ENCODE results near the gene SIRPB1.
"Not testable (repeated sequence)": the region's sequence is repeated elsewhere in the genome, so short reads cannot be mapped to it uniquely, and the experiment has no call there.

Gene SIRPB1

GRCh38 chr20:1616858-1617434, 2.9 kb downstream of the SIRPB1 start:
- Histone ChIP-seq H3K9me3 (ENCODE audit: low read length) (no peaks in the 10 kb centered on the region), H3K4me3 (ENCODE audit: low read length) (no peak overlapping the region), H2AFZ (ENCODE audit: low read depth, low read length) (no peak overlapping the region), H3K4me1 (ENCODE audit: insufficient read depth, low read length) (no peaks in the 10 kb centered on the region), H3K36me3 (ENCODE audit: insufficient read depth, low read length) (no peaks in the 10 kb centered on the region), H3K27me3 (ENCODE audit: insufficient read depth, low read length) (peaks cover 2% of the 10 kb centered on the region)

- H3K4me3 ChIP-seq (ENCODE audit: low read length); H3K4me1 ChIP-seq (ENCODE audit: insufficient read depth, low read length); H3K27me3 ChIP-seq (ENCODE audit: insufficient read depth, low read length): not testable (repeated sequence)
Measured at GRCh38 chr20:1610404-1610803, 9.4 kb downstream of the SIRPB1 start.

GRCh38 chr20:1608678-1609347, 11.0 kb downstream of the SIRPB1 start:
- not testable (repeated sequence) for H3K9me3 ChIP-seq (ENCODE audit: low read length); H3K4me3 ChIP-seq (ENCODE audit: low read length); H3K4me1 ChIP-seq (ENCODE audit: insufficient read depth, low read length); H2AFZ ChIP-seq (ENCODE audit: low read depth, low read length); H3K36me3 ChIP-seq (ENCODE audit: insufficient read depth, low read length); H3K27me3 ChIP-seq (ENCODE audit: insufficient read depth, low read length)

More at GRCh38 chr20:1610404-1610803, 9.4 kb downstream of the SIRPB1 start:
- not testable (repeated sequence) for H3K9me3 ChIP-seq (ENCODE audit: low read length); H2AFZ ChIP-seq (ENCODE audit: low read depth, low read length); H3K36me3 ChIP-seq (ENCODE audit: insufficient read depth, low read length)

GRCh38 chr20:1600736-1601135, 19.1 kb downstream of the SIRPB1 start:
- H3K4me3 ChIP-seq (ENCODE audit: low read length) = no peak overlapping the region
- H3K4me1 ChIP-seq (ENCODE audit: insufficient read depth, low read length) = no peaks in the 10 kb centered on the region
- H3K27me3 ChIP-seq (ENCODE audit: insufficient read depth, low read length) = no peaks in the 10 kb centered on the region
- no peaks in the 10 kb centered on the region for H3K9me3 ChIP-seq (ENCODE audit: low read length)
- H2AFZ ChIP-seq (ENCODE audit: low read depth, low read length) = no peak overlapping the region
- no peaks in the 10 kb centered on the region for H3K36me3 ChIP-seq (ENCODE audit: insufficient read depth, low read length)

GRCh38 chr20:1595333-1595732, 24.5 kb downstream of the SIRPB1 start:
- Histone ChIP-seq H3K4me1 (ENCODE audit: insufficient read depth, low read length) (no peaks in the 10 kb centered on the region), H3K4me3 (ENCODE audit: low read length) (no peak overlapping the region), H3K9me3 (ENCODE audit: low read length) (no peaks in the 10 kb centered on the region), H2AFZ (ENCODE audit: low read depth, low read length) (no peak overlapping the region), H3K36me3 (ENCODE audit: insufficient read depth, low read length) (no peaks in the 10 kb centered on the region), H3K27me3 (ENCODE audit: insufficient read depth, low read length) (no peaks in the 10 kb centered on the region)

- no peaks in the 10 kb centered on the region for H3K4me1 ChIP-seq (ENCODE audit: insufficient read depth, low read length)
- H3K27me3 ChIP-seq (ENCODE audit: insufficient read depth, low read length) = no peaks in the 10 kb centered on the region
- no peak overlapping the region for H2AFZ ChIP-seq (ENCODE audit: low read depth, low read length)
- H3K36me3 ChIP-seq (ENCODE audit: insufficient read depth, low read length) = no peaks in the 10 kb centered on the region
- H3K9me3 ChIP-seq (ENCODE audit: low read length) = no peaks in the 10 kb centered on the region
- H3K4me3 ChIP-seq (ENCODE audit: low read length) = no peak overlapping the region
Measured at GRCh38 chr20:1588533-1589460, 31.0 kb downstream of the SIRPB1 start.

- no peak overlapping the region for H3K4me3 ChIP-seq (ENCODE audit: low read length)
- no peak overlapping the region for H2AFZ ChIP-seq (ENCODE audit: low read depth, low read length)
- H3K4me1 ChIP-seq (ENCODE audit: insufficient read depth, low read length) = no peaks in the 10 kb centered on the region
- H3K9me3 ChIP-seq (ENCODE audit: low read length) = no peaks in the 10 kb centered on the region
- no peaks in the 10 kb centered on the region for H3K36me3 ChIP-seq (ENCODE audit: insufficient read depth, low read length)
- no peaks in the 10 kb centered on the region for H3K27me3 ChIP-seq (ENCODE audit: insufficient read depth, low read length)
Measured at GRCh38 chr20:1587781-1588532, 31.9 kb downstream of the SIRPB1 start.

DNA sequence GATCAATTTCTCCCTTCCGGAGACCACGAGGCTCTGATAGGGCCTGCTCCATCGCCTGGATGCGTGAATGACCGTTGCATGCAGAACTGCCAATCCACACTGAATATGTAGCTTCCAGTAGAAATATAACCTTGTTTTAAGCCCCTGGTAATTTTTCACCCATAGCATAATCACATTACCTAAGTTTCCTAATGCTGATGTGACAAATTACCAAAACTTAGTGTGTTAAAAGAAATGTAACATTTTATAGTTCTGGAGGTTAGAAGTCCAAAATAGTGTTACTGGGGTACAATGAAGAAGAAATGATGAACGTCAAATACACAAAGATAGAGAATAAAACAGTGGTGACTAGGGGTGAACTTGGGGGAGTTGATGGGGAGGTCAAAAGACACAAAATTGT, 40.3 kb downstream of the SIRPB1 start:
- Histone ChIP-seq H3K27me3 (ENCODE audit: insufficient read depth, low read length) (peaks cover 2% of the 10 kb centered on the region), H3K4me3 (ENCODE audit: low read length) (no peak overlapping the region), H3K36me3 (ENCODE audit: insufficient read depth, low read length) (no peaks in the 10 kb centered on the region), H2AFZ (ENCODE audit: low read depth, low read length) (no peak overlapping the region), H3K4me1 (ENCODE audit: insufficient read depth, low read length) (no peaks in the 10 kb centered on the region), H3K9me3 (ENCODE audit: low read length) (no peaks in the 10 kb centered on the region)

GRCh38 chr20:1577906-1578305, 41.9 kb downstream of the SIRPB1 start:
- Histone ChIP-seq H3K36me3 (ENCODE audit: insufficient read depth, low read length) (no peaks in the 10 kb centered on the region), H3K27me3 (ENCODE audit: insufficient read depth, low read length) (peaks cover 2% of the 10 kb centered on the region), H2AFZ (ENCODE audit: low read depth, low read length) (no peak overlapping the region), H3K9me3 (ENCODE audit: low read length) (no peaks in the 10 kb centered on the region), H3K4me3 (ENCODE audit: low read length) (no peak overlapping the region), H3K4me1 (ENCODE audit: insufficient read depth, low read length) (no peaks in the 10 kb centered on the region)

GRCh38 chr20:1577313-1577712, 42.5 kb downstream of the SIRPB1 start:
- H3K36me3 ChIP-seq (ENCODE audit: insufficient read depth, low read length); H3K9me3 ChIP-seq (ENCODE audit: low read length); H3K4me3 ChIP-seq (ENCODE audit: low read length); H3K4me1 ChIP-seq (ENCODE audit: insufficient read depth, low read length); H2AFZ ChIP-seq (ENCODE audit: low read depth, low read length); H3K27me3 ChIP-seq (ENCODE audit: insufficient read depth, low read length): not testable (repeated sequence)

GRCh38 chr20:1576641-1577040, 43.2 kb downstream of the SIRPB1 start:
- no peaks in the 10 kb centered on the region for H3K36me3 ChIP-seq (ENCODE audit: insufficient read depth, low read length)
- H3K4me1 ChIP-seq (ENCODE audit: insufficient read depth, low read length) = no peaks in the 10 kb centered on the region
- no peak overlapping the region for H3K4me3 ChIP-seq (ENCODE audit: low read length)
- peaks cover 2% of the 10 kb centered on the region for H3K27me3 ChIP-seq (ENCODE audit: insufficient read depth, low read length)
- H3K9me3 ChIP-seq (ENCODE audit: low read length) = no peaks in the 10 kb centered on the region
- H2AFZ ChIP-seq (ENCODE audit: low read depth, low read length) = no peak overlapping the region

- not testable (repeated sequence) for H3K4me1 ChIP-seq (ENCODE audit: insufficient read depth, low read length); H2AFZ ChIP-seq (ENCODE audit: low read depth, low read length); H3K27me3 ChIP-seq (ENCODE audit: insufficient read depth, low read length); H3K4me3 ChIP-seq (ENCODE audit: low read length); H3K9me3 ChIP-seq (ENCODE audit: low read length); H3K36me3 ChIP-seq (ENCODE audit: insufficient read depth, low read length)
Measured at GRCh38 chr20:1576003-1576402, 43.8 kb downstream of the SIRPB1 start.

DNA sequence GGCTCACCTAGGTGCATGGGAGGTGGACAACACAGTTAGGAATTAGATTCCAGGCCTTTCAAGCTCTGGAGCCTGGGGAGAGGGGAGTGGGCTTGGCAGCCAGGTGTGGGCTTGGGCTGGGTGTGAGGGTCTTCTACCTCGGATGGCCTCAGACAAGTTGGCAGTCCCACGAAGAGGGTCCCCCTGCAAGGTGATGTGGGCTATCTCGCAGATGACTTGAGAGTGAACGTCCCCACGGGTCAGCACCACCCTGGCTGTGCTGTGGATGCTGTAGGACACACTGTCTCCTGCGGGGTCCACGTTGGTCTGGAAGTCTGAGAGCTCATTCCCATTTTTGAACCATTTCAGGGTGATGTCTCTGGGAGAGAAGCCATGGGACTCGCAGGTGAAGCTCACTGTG, 48.2 kb downstream of the SIRPB1 start:
- not testable (repeated sequence) for H3K4me3 ChIP-seq (ENCODE audit: low read length); H3K27me3 ChIP-seq (ENCODE audit: insufficient read depth, low read length); H3K9me3 ChIP-seq (ENCODE audit: low read length); H3K4me1 ChIP-seq (ENCODE audit: insufficient read depth, low read length); H3K36me3 ChIP-seq (ENCODE audit: insufficient read depth, low read length); H2AFZ ChIP-seq (ENCODE audit: low read depth, low read length)
